ENCODE results near the gene FECH.

GRCh38 chr18:57574866-57575265 is 11.6 kb downstream of the FECH start:
- TF ChIP-seq TAF1 (IDR thresholded peaks at IDR 0.05; ENCODE audit: low read depth, low read length) (no peak), POLR2AphosphoS5 (IDR thresholded peaks at IDR 0.05; ENCODE audit: low read depth, low read length) (no peak)
